Measurements from ENCODE around the gene SLC26A11.

GRCh38 chr17:80191192-80191591, 29.0 kb upstream of the SLC26A11 start:
- TF ChIP-seq POLR2A (IDR thresholded peaks at IDR 0.05) = no peak
- no peak for TF ChIP-seq CTCF (IDR thresholded peaks at IDR 0.05)

Measured in thyroid gland (tissue), 4 donors.